ENCODE measurements around the gene TCIRG1.
A peak's percentile ranks its signal among the peaks of the same experiment; 100 is the strongest.

Gene TCIRG1

GRCh38 chr11:68066742-68067141 lies 27.9 kb downstream of the TCIRG1 start:
- H3K36me3 ChIP-seq (ENCODE audit: control insufficient read depth, insufficient read depth, low read length), result peaks cover 30% of the 10 kb centered on the region
- no peak overlapping the region for H3K4me3 ChIP-seq (replicated peaks; ENCODE audit: low read depth, low read length)
- DNase-seq (ENCODE audit: extremely low read depth, insufficient read length), result no peak
- TF ChIP-seq CTCF (IDR thresholded peaks at IDR 0.05; ENCODE audit: insufficient read depth, low read length, poor library complexity, severe bottlenecking), result no peak
- no peaks in the 10 kb centered on the region for H3K27me3 ChIP-seq (replicated peaks; ENCODE audit: control insufficient read depth, insufficient read depth, low read length)

GRCh38 chr11:68067991-68068390 lies 29.2 kb downstream of the TCIRG1 start:
- TF ChIP-seq CTCF (IDR thresholded peaks at IDR 0.05; ENCODE audit: insufficient read depth, low read length, poor library complexity, severe bottlenecking), result no peak
- no peaks in the 10 kb centered on the region for H3K27me3 ChIP-seq (replicated peaks; ENCODE audit: control insufficient read depth, insufficient read depth, low read length)
- H3K4me3 ChIP-seq (replicated peaks; ENCODE audit: low read depth, low read length), result no peak overlapping the region
- DNase-seq (ENCODE audit: extremely low read depth, insufficient read length), result no peak
- H3K36me3 ChIP-seq (ENCODE audit: control insufficient read depth, insufficient read depth, low read length), result peaks cover 28% of the 10 kb centered on the region

- Histone ChIP-seq H3K27me3 (replicated peaks; ENCODE audit: control insufficient read depth, insufficient read depth, low read length) (no peaks in the 10 kb centered on the region), H3K36me3 (ENCODE audit: control insufficient read depth, insufficient read depth, low read length) (peaks cover 28% of the 10 kb centered on the region), H3K4me3 (replicated peaks; ENCODE audit: low read depth, low read length) (no peak overlapping the region)
- no peak for DNase-seq (ENCODE audit: extremely low read depth, insufficient read length)
- TF ChIP-seq CTCF (IDR thresholded peaks at IDR 0.05; ENCODE audit: insufficient read depth, low read length, poor library complexity, severe bottlenecking), result no peak
These were observed 32.6 kb downstream of the TCIRG1 start for GRCh38 chr11:68071281-68072048.

- H3K36me3 ChIP-seq (ENCODE audit: control insufficient read depth, insufficient read depth, low read length), result peaks cover 16% of the 10 kb centered on the region
- no peak for DNase-seq (ENCODE audit: extremely low read depth, insufficient read length)
- H3K27me3 ChIP-seq (replicated peaks; ENCODE audit: control insufficient read depth, insufficient read depth, low read length), result no peaks in the 10 kb centered on the region
- H3K4me3 ChIP-seq (replicated peaks; ENCODE audit: low read depth, low read length), result no peak overlapping the region
- no peak for TF ChIP-seq CTCF (IDR thresholded peaks at IDR 0.05; ENCODE audit: insufficient read depth, low read length, poor library complexity, severe bottlenecking)
These were observed 35.9 kb downstream of the TCIRG1 start for GRCh38 chr11:68074584-68075352.

- no peaks in the 10 kb centered on the region for H3K27me3 ChIP-seq (replicated peaks; ENCODE audit: control insufficient read depth, insufficient read depth, low read length)
- H3K4me3 ChIP-seq (replicated peaks; ENCODE audit: low read depth, low read length), result no peak overlapping the region
- peaks cover 20% of the 10 kb centered on the region for H3K36me3 ChIP-seq (ENCODE audit: control insufficient read depth, insufficient read depth, low read length)
- peak; percentile 29 for TF ChIP-seq CTCF (IDR thresholded peaks at IDR 0.05; ENCODE audit: insufficient read depth, low read length, poor library complexity, severe bottlenecking)
- no peak for DNase-seq (ENCODE audit: extremely low read depth, insufficient read length)
These were observed 37.7 kb downstream of the TCIRG1 start for GRCh38 chr11:68076371-68077042.

Data from GM06990 (cell line).